Tibial nerve (tissue), 4 donors: ENCODE data around the gene SLC38A3. TPM values are rescaled to one million over a fixed set of nuclear protein-coding genes. Genes with fewer than 3 reads are reported as not detected.

ENCODE experiments used
- DNase-seq, 2 donors: peaks; one replicate each; pipeline ENCODE4 v3.0.0-alpha.2; 2019; ENCODE audit warnings: low spot score in 2 of 2
- H3K27ac ChIP-seq, 4 donors: fragments of 200-600 bp; sonication (generic) in 3 of 4; one replicate each; pipeline ENCODE4 v1.5.1; 2017 to 2019; ENCODE audit warnings: mild to moderate bottlenecking in 1 of 4
- H3K27me3 ChIP-seq, 2 donors: fragments of 200-600 bp; sonication (generic) in 1 of 2; one replicate each; pipeline versions ENCODE4 v1.5.1 to v1.6.0; 2017 to 2019
- H3K36me3 ChIP-seq, 3 donors: fragments of 200-600 bp; sonication (generic); one replicate each; pipeline ENCODE4 v1.5.1; 2018 to 2019
- H3K4me1 ChIP-seq, 4 donors: fragments of 200-600 bp; sonication (generic) in 3 of 4; one replicate each; pipeline ENCODE4 v1.5.1; 2017 to 2019
- H3K4me3 ChIP-seq, 4 donors: fragments of 200-600 bp; sonication (generic) in 3 of 4; one replicate each; pipeline ENCODE4 v1.5.1; 2017 to 2019; ENCODE audit warnings: mild to moderate bottlenecking in 1 of 4, moderate library complexity in 1 of 4
- H3K9me3 ChIP-seq, 4 donors: fragments of 200-600 bp; sonication (generic) in 3 of 4; one replicate each; pipeline ENCODE4 v1.5.1; 2017 to 2019
- EP300 ChIP-seq, 2 donors: sonication (generic); formaldehyde crosslinking; IDR thresholded peaks; one replicate each; pipeline ENCODE4 v1.6.1; 2017; ENCODE audit warnings: antibody characterized with exemption in 2 of 2, mild to moderate bottlenecking in 1 of 2
- POLR2A ChIP-seq, 2 donors: fragments of 450-650 bp; IDR thresholded peaks; one replicate each; pipeline ENCODE4 v1.6.1; 2017; ENCODE audit warnings: antibody characterized with exemption in 2 of 2, mild to moderate bottlenecking in 2 of 2, moderate library complexity in 2 of 2
- WGBS, 2 donors: methylation state at CpG; one replicate each; pipeline ENCODE4 v1.1.5; 2018; 5-methylcytosine and 5-hydroxymethylcytosine counted together
- total RNA-seq, 4 donors: library from RNA; depleted of rRNA; stranded (reverse); fragments of >200 nt; gene quantifications; one replicate each; pipeline ENCODE4 v1.1.0, GENCODE V29; 2016
- TF ChIP-seq, protein P1 (sequence below), 5 experiments: fragments of 200-600 bp in 3 of 5; fragments of 450-650 bp in 2 of 5; sonication (generic) in 3 of 5; IDR thresholded peaks; one replicate each; pipeline ENCODE4 v1.5.1; 2016 to 2019; ENCODE audit warnings: antibody characterized with exemption in 5 of 5, mild to moderate bottlenecking in 3 of 5, moderate library complexity in 2 of 5

The SLC38A3 gene
- total RNA-seq, 4 donors from 2014 or later: 0.21 to 8.1 (median 1.5) TPM

GRCh38 chr3:50186096-50186495, 19.0 kb upstream of the SLC38A3 start:
- TF ChIP-seq, protein P1, sequence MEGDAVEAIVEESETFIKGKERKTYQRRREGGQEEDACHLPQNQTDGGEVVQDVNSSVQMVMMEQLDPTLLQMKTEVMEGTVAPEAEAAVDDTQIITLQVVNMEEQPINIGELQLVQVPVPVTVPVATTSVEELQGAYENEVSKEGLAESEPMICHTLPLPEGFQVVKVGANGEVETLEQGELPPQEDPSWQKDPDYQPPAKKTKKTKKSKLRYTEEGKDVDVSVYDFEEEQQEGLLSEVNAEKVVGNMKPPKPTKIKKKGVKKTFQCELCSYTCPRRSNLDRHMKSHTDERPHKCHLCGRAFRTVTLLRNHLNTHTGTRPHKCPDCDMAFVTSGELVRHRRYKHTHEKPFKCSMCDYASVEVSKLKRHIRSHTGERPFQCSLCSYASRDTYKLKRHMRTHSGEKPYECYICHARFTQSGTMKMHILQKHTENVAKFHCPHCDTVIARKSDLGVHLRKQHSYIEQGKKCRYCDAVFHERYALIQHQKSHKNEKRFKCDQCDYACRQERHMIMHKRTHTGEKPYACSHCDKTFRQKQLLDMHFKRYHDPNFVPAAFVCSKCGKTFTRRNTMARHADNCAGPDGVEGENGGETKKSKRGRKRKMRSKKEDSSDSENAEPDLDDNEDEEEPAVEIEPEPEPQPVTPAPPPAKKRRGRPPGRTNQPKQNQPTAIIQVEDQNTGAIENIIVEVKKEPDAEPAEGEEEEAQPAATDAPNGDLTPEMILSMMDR (IDR thresholded peaks at IDR 0.05): no peak
- TF ChIP-seq POLR2A (IDR thresholded peaks at IDR 0.05): no peak
- TF ChIP-seq EP300 (IDR thresholded peaks at IDR 0.05): no peak
- Histone ChIP-seq H3K4me1 (no peaks in the 10 kb centered on the region), H3K9me3 (no peaks in the 10 kb centered on the region), H3K4me3 (no peak overlapping the region), H3K27ac (no peak overlapping the region), H3K36me3 (no peaks in the 10 kb centered on the region), H3K27me3 (no peaks in the 10 kb centered on the region)
- 94 to 98% methylated on average over 10 of the region's 10 CpGs for WGBS, 2 donors
- DNase-seq: no peak

- no peak overlapping the region for H3K4me3 ChIP-seq
- peaks cover 0 to 2% (median 0%) of the 10 kb centered on the region in 4 donors for H3K4me1 ChIP-seq
- H3K27me3 ChIP-seq: peaks cover 0 to 9% of the 10 kb centered on the region in 2 donors
- no peak for DNase-seq
- no peak for TF ChIP-seq POLR2A (IDR thresholded peaks at IDR 0.05)
- TF ChIP-seq, protein P1 (IDR thresholded peaks at IDR 0.05): no peak
- no peak for TF ChIP-seq EP300 (IDR thresholded peaks at IDR 0.05)
- no peaks in the 10 kb centered on the region for H3K36me3 ChIP-seq
- H3K27ac ChIP-seq: no peak overlapping the region
- WGBS, 2 donors: 91 to 94% methylated on average over 6 to 17 of the region's 19 CpGs
- no peaks in the 10 kb centered on the region for H3K9me3 ChIP-seq
Observed at GRCh38 chr3:50187750-50188149, 17.3 kb upstream of the SLC38A3 start.

GRCh38 chr3:50189274-50189673, 15.8 kb upstream of the SLC38A3 start:
- TF ChIP-seq POLR2A (IDR thresholded peaks at IDR 0.05) (no peak), EP300 (IDR thresholded peaks at IDR 0.05) (peak in 1 of 2 donors; percentile 26)
- TF ChIP-seq, protein P1 (IDR thresholded peaks at IDR 0.05): peak; percentile 50 to 89 (median 77)
- DNase-seq: peak; percentile 47 to 61
- H3K27ac ChIP-seq: no peak overlapping the region
- no peaks in the 10 kb centered on the region for H3K9me3 ChIP-seq
- peaks cover 0 to 17% (median 8%) of the 10 kb centered on the region in 4 donors for H3K4me1 ChIP-seq
- no peak overlapping the region for H3K4me3 ChIP-seq
- peaks cover 0 to 24% of the 10 kb centered on the region in 2 donors for H3K27me3 ChIP-seq
- 0% methylated on average over 4 of the region's 5 CpGs for WGBS, 2 donors
- no peaks in the 10 kb centered on the region for H3K36me3 ChIP-seq

- no peaks in the 10 kb centered on the region for H3K36me3 ChIP-seq
- H3K27ac ChIP-seq: no peak overlapping the region
- peaks cover 0 to 24% (median 12%) of the 10 kb centered on the region in 4 donors for H3K4me1 ChIP-seq
- peaks cover 0 to 31% of the 10 kb centered on the region in 2 donors for H3K27me3 ChIP-seq
- no peaks in the 10 kb centered on the region for H3K9me3 ChIP-seq
- no peak for TF ChIP-seq POLR2A (IDR thresholded peaks at IDR 0.05)
- TF ChIP-seq EP300 (IDR thresholded peaks at IDR 0.05): no peak
- WGBS, 2 donors: 87 to 90% methylated on average over 7 of the region's 7 CpGs
- no peak for DNase-seq
- no peak overlapping the region for H3K4me3 ChIP-seq
Observed at GRCh38 chr3:50189989-50190388, 15.1 kb upstream of the SLC38A3 start.

DNA sequence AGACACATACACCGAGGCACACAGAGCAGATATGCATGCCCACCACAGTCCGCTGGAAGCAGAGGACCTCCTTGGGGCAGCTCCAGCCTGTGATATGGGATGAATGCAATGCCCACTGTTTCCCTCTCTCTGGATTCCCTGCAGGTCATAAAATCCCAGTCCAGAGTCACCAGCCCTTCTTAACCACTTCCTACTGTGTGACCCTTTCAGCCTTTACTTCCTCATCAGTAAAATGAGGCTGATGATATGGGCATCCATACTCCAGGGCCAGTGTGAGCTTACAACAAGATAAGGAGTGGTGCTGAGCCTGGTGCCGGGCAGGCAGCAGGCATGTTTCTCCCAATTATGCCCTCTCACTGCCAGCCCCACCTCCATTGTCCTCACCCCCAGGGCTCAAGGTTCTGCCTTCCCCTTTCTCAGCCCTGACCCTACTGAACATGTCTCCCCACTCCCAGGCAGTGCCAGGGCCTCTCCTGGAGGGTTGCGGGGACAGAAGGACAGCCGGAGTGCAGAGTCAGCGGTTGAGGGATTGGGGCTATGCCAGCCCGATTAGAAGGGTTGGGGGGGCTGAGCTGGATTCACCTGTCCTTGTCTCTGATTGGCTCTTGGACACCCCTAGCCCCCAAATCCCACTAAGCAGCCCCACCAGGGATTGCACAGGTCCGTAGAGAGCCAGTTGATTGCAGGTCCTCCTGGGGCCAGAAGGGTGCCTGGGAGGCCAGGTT, 14.0 kb upstream of the SLC38A3 start, which contains the start of gene GNAT1:
TSS of gene GNAT1 (plus strand) at position 675 of the 725 bp plus-strand sequence. CDS start 116 bp downstream, outside the sequence.
- Histone ChIP-seq H3K9me3 (no peaks in the 10 kb centered on the region), H3K36me3 (no peaks in the 10 kb centered on the region), H3K27ac (no peak within 1 kb of the TSS), H3K4me3 (no peak within 1 kb of the TSS), H3K4me1 (peaks cover 0 to 25% (median 12%) of the 10 kb centered on the region in 4 donors), H3K27me3 (peaks cover 0 to 37% of the 10 kb centered on the region in 2 donors)
- DNase-seq: no peak
- WGBS, 2 donors: 67 to 72% methylated on average over 5 to 8 of the region's 8 CpGs
- TF ChIP-seq POLR2A (IDR thresholded peaks at IDR 0.05): no peak
- no peak for TF ChIP-seq EP300 (IDR thresholded peaks at IDR 0.05)
- TF ChIP-seq, protein P1 (IDR thresholded peaks at IDR 0.05): no peak
